Small intestine (tissue), 7 donors: ENCODE results near the gene KLHL3. TPM values are rescaled to one million over a fixed set of nuclear protein-coding genes. Genes with fewer than 3 reads are reported as not detected.

Experiments used
- DNase-seq, 2 donors: peaks; one replicate each; pipeline versions ENCODE4 v3.0.0 to v3.0.0-alpha.2; 2013
- FAIRE-seq: peaks from 2 replicates; lab custom pipeline; 2012; peaks lifted over from hg19 to GRCh38; lab: Jason Lieb, UNC
- H3K27ac ChIP-seq, 3 donors: one replicate each; pipeline ENCODE4 v1.5.1; 2013; ENCODE audit warnings: low read length in 2 of 3, mild to moderate bottlenecking in 2 of 3, control low read depth in 1 of 3, inconsistent platforms in 1 of 3, low read depth in 1 of 3, moderate library complexity in 1 of 3
- H3K27me3 ChIP-seq, 3 donors: one replicate each; pipeline ENCODE4 v1.6.1; 2013; ENCODE audit warnings: low read length in 3 of 3, inconsistent platforms in 1 of 3; ENCODE audit not compliant: control insufficient read depth in 3 of 3, insufficient read depth in 3 of 3
- H3K36me3 ChIP-seq, 3 donors: one replicate each; pipeline ENCODE4 v1.6.1; 2013; ENCODE audit warnings: low read length in 3 of 3, inconsistent platforms in 1 of 3, low read depth in 1 of 3, mild to moderate bottlenecking in 1 of 3, moderate library complexity in 1 of 3; ENCODE audit not compliant: control insufficient read depth in 3 of 3, insufficient read depth in 2 of 3
- H3K4me1 ChIP-seq, 3 donors: one replicate each; pipeline ENCODE4 v1.6.1; 2013; ENCODE audit warnings: low read length in 2 of 3, inconsistent platforms in 1 of 3, low read depth in 1 of 3, mild to moderate bottlenecking in 1 of 3, moderate library complexity in 1 of 3; ENCODE audit not compliant: control insufficient read depth in 3 of 3, insufficient read depth in 2 of 3
- H3K4me3 ChIP-seq, 3 donors: one replicate each; pipeline ENCODE4 v1.5.1; 2013; ENCODE audit warnings: low read length in 3 of 3, control low read depth in 1 of 3, inconsistent platforms in 1 of 3, low read depth in 1 of 3, mild to moderate bottlenecking in 1 of 3, moderate library complexity in 1 of 3
- H3K9me3 ChIP-seq, 2 donors: one replicate each; pipeline ENCODE4 v1.6.1; 2013; ENCODE audit warnings: low read depth in 1 of 2, low read length in 1 of 2; ENCODE audit not compliant: control insufficient read depth in 2 of 2, insufficient read depth in 1 of 2
- WGBS, 3 donors: extraction: QIAGEN DNeasy Blood & Tissue Kit; methylation state at CpG; one replicate each; pipeline ENCODE4 v1.1.7; 2013; 5-methylcytosine and 5-hydroxymethylcytosine counted together
- polyA plus RNA-seq, 4 donors: library from polyadenylated mRNA; stranded (reverse) in 3 of 4; unstranded in 1 of 4; fragments of 200-250 nt in 3 of 4; fragments of 120-200 nt in 1 of 4; gene quantifications; one replicate each; pipeline versions ENCODE4 v1.2.1 to v1.2.3, GENCODE V29; 2013
- donor health status: healthy with polysubstance abuse.
- donor health status: control.
- donor health status: control.
- donor health status: Bipolar disorder and iron deficiency.
- donor health status: healthy.

The KLHL3 gene
- polyA plus RNA-seq, 4 donors, result 0.67 to 6.5 (median 1.8) TPM

GRCh38 chr5:137679910-137680309 lies 56.0 kb downstream of the KLHL3 start:
- 60 to 89% (median 77%) methylated on average over 1 of the region's 1 CpG for WGBS, 3 donors
- no peak for FAIRE-seq

GRCh38 chr5:137679195-137679594 lies 56.7 kb downstream of the KLHL3 start:
- H3K9me3 ChIP-seq, result no peaks in the 10 kb centered on the region
- no peak overlapping the region for H3K27ac ChIP-seq
- no peaks in the 10 kb centered on the region for H3K27me3 ChIP-seq
- DNase-seq (no peak), FAIRE-seq (no peak)
- WGBS, 3 donors, result 82 to 91% (median 85%) methylated on average over 4 of the region's 4 CpGs
- H3K36me3 ChIP-seq, result peaks cover 0 to 4% (median 0%) of the 10 kb centered on the region in 3 donors
- H3K4me1 ChIP-seq, result no peaks in the 10 kb centered on the region
- no peak overlapping the region for H3K4me3 ChIP-seq

More at GRCh38 chr5:137679910-137680309, 56.0 kb downstream of the KLHL3 start:
- no peak overlapping the region for H3K27ac ChIP-seq
- no peak for DNase-seq
- no peaks in the 10 kb centered on the region for H3K27me3 ChIP-seq
- no peak overlapping the region for H3K4me3 ChIP-seq
- peaks cover 0 to 4% (median 0%) of the 10 kb centered on the region in 3 donors for H3K36me3 ChIP-seq
- no peaks in the 10 kb centered on the region for H3K4me1 ChIP-seq
- H3K9me3 ChIP-seq, result no peaks in the 10 kb centered on the region

GRCh38 chr5:137672881-137673280 lies 63.0 kb downstream of the KLHL3 start:
- Histone ChIP-seq H3K4me3 (no peak overlapping the region), H3K4me1 (no peaks in the 10 kb centered on the region), H3K27ac (no peak overlapping the region), H3K27me3 (no peaks in the 10 kb centered on the region), H3K9me3 (no peaks in the 10 kb centered on the region), H3K36me3 (peaks cover 0 to 4% (median 0%) of the 10 kb centered on the region in 3 donors)
- DNase-seq, result no peak
- no peak for FAIRE-seq
- 47 to 78% (median 60%) methylated on average over 3 of the region's 3 CpGs for WGBS, 3 donors

GRCh38 chr5:137672001-137672400 lies 63.9 kb downstream of the KLHL3 start:
- no peaks in the 10 kb centered on the region for H3K4me1 ChIP-seq
- no peak overlapping the region for H3K27ac ChIP-seq
- peaks cover 0 to 4% (median 0%) of the 10 kb centered on the region in 3 donors for H3K36me3 ChIP-seq
- no peaks in the 10 kb centered on the region for H3K9me3 ChIP-seq
- FAIRE-seq (no peak), DNase-seq (peak in 1 of 2 donors; percentile 27)
- H3K4me3 ChIP-seq, result no peak overlapping the region
- H3K27me3 ChIP-seq, result no peaks in the 10 kb centered on the region
- WGBS, 3 donors, result 13 to 66% (median 35%) methylated on average over 6 of the region's 6 CpGs

DNA sequence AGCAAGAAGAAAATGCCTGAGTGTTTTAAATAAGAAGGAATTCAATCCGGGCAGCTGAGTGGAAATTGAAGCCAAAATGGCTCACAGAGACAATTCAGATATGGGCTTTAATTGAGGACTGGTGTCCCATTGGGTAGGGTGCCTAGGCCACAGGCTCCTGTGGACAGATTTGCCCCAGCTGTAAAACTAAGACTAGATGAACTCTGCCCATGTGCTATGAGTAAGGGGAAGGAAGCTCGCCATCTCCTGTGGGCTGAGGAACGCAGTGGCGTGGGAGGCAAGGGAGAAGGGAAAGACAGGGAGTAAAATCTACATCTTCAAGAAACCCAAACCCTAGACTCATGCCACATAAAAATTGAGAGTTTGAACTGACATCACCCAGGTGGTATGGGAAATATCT lies 66.1 kb downstream of the KLHL3 start:
- H3K4me1 ChIP-seq, result no peaks in the 10 kb centered on the region
- DNase-seq, result no peak
- H3K27ac ChIP-seq, result no peak overlapping the region
- peaks cover 0 to 4% (median 0%) of the 10 kb centered on the region in 3 donors for H3K36me3 ChIP-seq
- H3K4me3 ChIP-seq, result no peak overlapping the region
- no peak for FAIRE-seq
- WGBS, 3 donors, result 96 to 97% (median 97%) methylated on average over 4 of the region's 4 CpGs
- no peaks in the 10 kb centered on the region for H3K9me3 ChIP-seq
- no peaks in the 10 kb centered on the region for H3K27me3 ChIP-seq

- H3K27me3 ChIP-seq, result no peaks in the 10 kb centered on the region
- H3K4me3 ChIP-seq, result no peak overlapping the region
- peaks cover 0 to 2% (median 0%) of the 10 kb centered on the region in 3 donors for H3K36me3 ChIP-seq
- H3K4me1 ChIP-seq, result no peaks in the 10 kb centered on the region
- WGBS, 3 donors, result 71 to 87% (median 81%) methylated on average over 5 of the region's 5 CpGs
- no peak overlapping the region for H3K27ac ChIP-seq
- no peak for DNase-seq
- no peak for FAIRE-seq
- no peaks in the 10 kb centered on the region for H3K9me3 ChIP-seq
These were observed 67.3 kb downstream of the KLHL3 start for GRCh38 chr5:137668637-137669036.

- Histone ChIP-seq H3K9me3 (no peaks in the 10 kb centered on the region), H3K4me1 (no peaks in the 10 kb centered on the region), H3K27me3 (no peaks in the 10 kb centered on the region), H3K36me3 (no peaks in the 10 kb centered on the region), H3K27ac (no peak overlapping the region), H3K4me3 (no peak overlapping the region)
- DNase-seq, result no peak
- FAIRE-seq, result no peak
These were observed 68.5 kb downstream of the KLHL3 start for GRCh38 chr5:137667341-137667740.

GRCh38 chr5:137666901-137667300 lies 69.0 kb downstream of the KLHL3 start:
- WGBS, 3 donors, result 36 to 51% (median 51%) methylated on average over 2 of the region's 2 CpGs
- Histone ChIP-seq H3K4me1 (no peaks in the 10 kb centered on the region), H3K4me3 (no peak overlapping the region), H3K27ac (no peak overlapping the region), H3K27me3 (no peaks in the 10 kb centered on the region), H3K36me3 (no peaks in the 10 kb centered on the region), H3K9me3 (no peaks in the 10 kb centered on the region)
- no peak for DNase-seq
- no peak for FAIRE-seq

DNA sequence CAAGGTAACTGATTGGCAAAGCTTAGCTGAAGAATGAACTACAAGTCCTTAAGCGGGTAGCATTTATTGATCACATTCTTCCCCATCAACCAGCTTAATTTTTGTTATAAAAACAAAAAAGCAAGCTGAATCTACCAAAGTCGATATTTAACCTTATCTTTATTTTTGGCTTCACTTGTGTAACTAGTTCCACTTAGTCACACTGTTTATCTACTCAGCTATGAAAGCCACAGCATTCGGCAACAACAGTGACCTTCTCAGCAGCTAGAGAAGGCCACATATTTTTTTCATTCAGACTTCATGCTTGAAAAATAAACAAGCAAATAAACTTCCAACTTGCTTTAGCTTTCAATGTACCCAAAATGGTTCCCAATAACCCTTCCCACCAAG lies 69.4 kb downstream of the KLHL3 start:
- Histone ChIP-seq H3K4me1 (no peaks in the 10 kb centered on the region), H3K27ac (no peak overlapping the region), H3K27me3 (no peaks in the 10 kb centered on the region), H3K9me3 (no peaks in the 10 kb centered on the region), H3K36me3 (no peaks in the 10 kb centered on the region), H3K4me3 (no peak overlapping the region)
- DNase-seq (no peak), FAIRE-seq (no peak)
- WGBS, 3 donors, result 59 to 74% (median 63%) methylated on average over 3 of the region's 3 CpGs
